Endometrium (tissue), 2 donors: ENCODE measurements around the gene SYCP3.
A peak's percentile ranks its signal among the peaks of the same experiment; 100 is the strongest.

Source experiments
- FAIRE-seq: peaks from 2 replicates; lab custom pipeline; 2012; peaks lifted over from hg19 to GRCh38; lab: Jason Lieb, UNC
- donor health status: control.
- donor health status: control.

Gene SYCP3

GRCh38 chr12:101738920-101739665, at the start of gene SYCP3:
TSS of gene SYCP3 (minus strand) at chr12:101739462. CDS start at chr12:101737935, 1,527 bp downstream.
- no peak for FAIRE-seq

- FAIRE-seq: no peak
Measured at GRCh38 chr12:101785671-101786070, 46.4 kb upstream of the SYCP3 start.

- FAIRE-seq: no peak
Measured at GRCh38 chr12:101784376-101784775, 45.1 kb upstream of the SYCP3 start.

- FAIRE-seq: no peak
Measured at GRCh38 chr12:101783838-101784237, 44.6 kb upstream of the SYCP3 start.

GRCh38 chr12:101783150-101783549, 43.9 kb upstream of the SYCP3 start:
- no peak for FAIRE-seq

GRCh38 chr12:101782273-101782731, 43.0 kb upstream of the SYCP3 start:
- no peak for FAIRE-seq

GRCh38 chr12:101781834-101782233, 42.6 kb upstream of the SYCP3 start:
- FAIRE-seq: no peak

GRCh38 chr12:101780599-101780998, 41.3 kb upstream of the SYCP3 start:
- FAIRE-seq: no peak

- no peak for FAIRE-seq
Measured at GRCh38 chr12:101779626-101780025, 40.4 kb upstream of the SYCP3 start.

GRCh38 chr12:101779200-101779599, 39.9 kb upstream of the SYCP3 start:
- FAIRE-seq: no peak

GRCh38 chr12:101777978-101778377, 38.7 kb upstream of the SYCP3 start:
- no peak for FAIRE-seq

- FAIRE-seq: no peak
Measured at GRCh38 chr12:101777485-101777884, 38.2 kb upstream of the SYCP3 start.

- FAIRE-seq: no peak
Measured at GRCh38 chr12:101775816-101776215, 36.6 kb upstream of the SYCP3 start.

- FAIRE-seq: peak; percentile 85
Measured at GRCh38 chr12:101773650-101774162, 34.4 kb upstream of the SYCP3 start.

- FAIRE-seq: no peak
Measured at GRCh38 chr12:101772012-101772775, 32.9 kb upstream of the SYCP3 start.

- FAIRE-seq: no peak
Measured at GRCh38 chr12:101769865-101770264, 30.6 kb upstream of the SYCP3 start.

GRCh38 chr12:101768781-101769180, 29.5 kb upstream of the SYCP3 start:
- FAIRE-seq: no peak

- no peak for FAIRE-seq
Measured at GRCh38 chr12:101767537-101767936, 28.3 kb upstream of the SYCP3 start.

- FAIRE-seq: no peak
Measured at GRCh38 chr12:101764051-101764792, 25.0 kb upstream of the SYCP3 start.

GRCh38 chr12:101763246-101763931, 24.1 kb upstream of the SYCP3 start:
- FAIRE-seq: no peak

GRCh38 chr12:101761781-101762180, 22.5 kb upstream of the SYCP3 start:
- FAIRE-seq: no peak

GRCh38 chr12:101761350-101761749, 22.1 kb upstream of the SYCP3 start:
- no peak for FAIRE-seq
